HepG2 (cell line): ENCODE data around the gene LGALS9. TPM values are rescaled to one million over a fixed set of nuclear protein-coding genes. Genes with fewer than 3 reads are reported as not detected.

Source experiments
- FOXA1 ChIP-seq, 2 experiments: fragments of 450-650 bp in 1 of 2; sonication (generic) in 1 of 2; formaldehyde crosslinking in 1 of 2; IDR thresholded peaks; 2 replicates each; pipeline versions ENCODE4 v1.4.0 to v1.6.1; 2016 to 2020; ENCODE audit warnings: missing genetic modification reagents in 1 of 2
- RAD21 ChIP-seq: fragments of 450-650 bp; formaldehyde crosslinking; IDR thresholded peaks from 2 replicates; pipeline ENCODE4 v1.5.0; 2020; ENCODE audit warnings: mild to moderate bottlenecking
- TBL1XR1 ChIP-seq: fragments of 150-350 bp; IDR thresholded peaks from 2 replicates; pipeline ENCODE4 v1.6.1; 2014; ENCODE audit warnings: borderline replicate concordance, low read length; ENCODE audit not compliant: partially characterized antibody
- TEAD3 ChIP-seq: optimal IDR thresholded peaks from 2 replicates; pipeline ENCODE3; 2016; ENCODE audit warnings: borderline replicate concordance
- ZFP37 ChIP-seq: sonication (generic); formaldehyde crosslinking; IDR thresholded peaks from 2 replicates; pipeline ENCODE4 v1.4.0; 2020; ENCODE audit warnings: missing genetic modification reagents, borderline replicate concordance
- ZFP62 ChIP-seq: sonication (generic); formaldehyde crosslinking; IDR thresholded peaks from 2 replicates; pipeline ENCODE4 v1.4.0; 2020; ENCODE audit warnings: missing genetic modification reagents
- ZNF264 ChIP-seq: sonication (generic); formaldehyde crosslinking; IDR thresholded peaks from 2 replicates; pipeline ENCODE4 v1.4.0; 2020; ENCODE audit warnings: missing genetic modification reagents
- ZNF781 ChIP-seq: sonication (generic); formaldehyde crosslinking; IDR thresholded peaks from 2 replicates; pipeline ENCODE4 v1.5.1; 2020; ENCODE audit warnings: borderline replicate concordance, mild to moderate bottlenecking, missing genetic modification reagents; ENCODE audit errors: not compliant biosample characterization
- polyA plus RNA-seq, 8 experiments: library from polyadenylated mRNA; depleted of rRNA in 3 of 8; stranded (reverse) in 7 of 8; unstranded in 1 of 8; fragments of >200 nt; fragmentation: Illumina TruSeq in 4 of 8; extraction: Trizol in 4 of 8; gene quantifications; 2 replicates each; pipeline versions ENCODE4 v1.2.1 to v1.2.3, GENCODE V29; 2011 to 2016; ENCODE audit warnings: low read depth in 4 of 8, missing spikeins in 1 of 8, mixed read lengths in 1 of 8; ENCODE audit not compliant: insufficient read depth in 1 of 8
- total RNA-seq, 5 experiments: library from RNA; depleted of rRNA; stranded (reverse); fragments of >200 nt; fragmentation: Illumina TruSeq; extraction: Trizol; gene quantifications; 2 replicates each; pipeline ENCODE4 v1.2.3, GENCODE V29; 2016; ENCODE audit warnings: low read depth in 1 of 5
- TF ChIP-seq, protein P1 (sequence below): sonication (generic); formaldehyde crosslinking; IDR thresholded peaks from 2 replicates; pipeline ENCODE4 v1.5.1; 2020; ENCODE audit warnings: mild to moderate bottlenecking, missing genetic modification reagents, moderate library complexity
- TF ChIP-seq, protein P2 (sequence below): sonication (generic); formaldehyde crosslinking; IDR thresholded peaks from 2 replicates; pipeline ENCODE4 v1.9.0; 2022; ENCODE audit warnings: missing genetic modification reagents, mild to moderate bottlenecking, borderline replicate concordance
- TF ChIP-seq, protein P3 (sequence below): sonication (generic); formaldehyde crosslinking; IDR thresholded peaks from 2 replicates; pipeline ENCODE4 v1.5.0; 2020; ENCODE audit warnings: mild to moderate bottlenecking, missing genetic modification reagents, moderate library complexity
- TF ChIP-seq, protein P4 (sequence below): IDR thresholded peaks from 2 replicates; pipeline ENCODE4 v1.6.1; 2016; ENCODE audit warnings: missing compliant biosample characterization, missing genetic modification reagents, borderline replicate concordance

LGALS9 gene
- total and polyA plus RNA-seq, 2 of the 13 experiments (the other 11 are each of a cell fraction or from before 2014, with no cell fraction given), result 0.40 to 1.4 TPM

- TF ChIP-seq, protein P1, sequence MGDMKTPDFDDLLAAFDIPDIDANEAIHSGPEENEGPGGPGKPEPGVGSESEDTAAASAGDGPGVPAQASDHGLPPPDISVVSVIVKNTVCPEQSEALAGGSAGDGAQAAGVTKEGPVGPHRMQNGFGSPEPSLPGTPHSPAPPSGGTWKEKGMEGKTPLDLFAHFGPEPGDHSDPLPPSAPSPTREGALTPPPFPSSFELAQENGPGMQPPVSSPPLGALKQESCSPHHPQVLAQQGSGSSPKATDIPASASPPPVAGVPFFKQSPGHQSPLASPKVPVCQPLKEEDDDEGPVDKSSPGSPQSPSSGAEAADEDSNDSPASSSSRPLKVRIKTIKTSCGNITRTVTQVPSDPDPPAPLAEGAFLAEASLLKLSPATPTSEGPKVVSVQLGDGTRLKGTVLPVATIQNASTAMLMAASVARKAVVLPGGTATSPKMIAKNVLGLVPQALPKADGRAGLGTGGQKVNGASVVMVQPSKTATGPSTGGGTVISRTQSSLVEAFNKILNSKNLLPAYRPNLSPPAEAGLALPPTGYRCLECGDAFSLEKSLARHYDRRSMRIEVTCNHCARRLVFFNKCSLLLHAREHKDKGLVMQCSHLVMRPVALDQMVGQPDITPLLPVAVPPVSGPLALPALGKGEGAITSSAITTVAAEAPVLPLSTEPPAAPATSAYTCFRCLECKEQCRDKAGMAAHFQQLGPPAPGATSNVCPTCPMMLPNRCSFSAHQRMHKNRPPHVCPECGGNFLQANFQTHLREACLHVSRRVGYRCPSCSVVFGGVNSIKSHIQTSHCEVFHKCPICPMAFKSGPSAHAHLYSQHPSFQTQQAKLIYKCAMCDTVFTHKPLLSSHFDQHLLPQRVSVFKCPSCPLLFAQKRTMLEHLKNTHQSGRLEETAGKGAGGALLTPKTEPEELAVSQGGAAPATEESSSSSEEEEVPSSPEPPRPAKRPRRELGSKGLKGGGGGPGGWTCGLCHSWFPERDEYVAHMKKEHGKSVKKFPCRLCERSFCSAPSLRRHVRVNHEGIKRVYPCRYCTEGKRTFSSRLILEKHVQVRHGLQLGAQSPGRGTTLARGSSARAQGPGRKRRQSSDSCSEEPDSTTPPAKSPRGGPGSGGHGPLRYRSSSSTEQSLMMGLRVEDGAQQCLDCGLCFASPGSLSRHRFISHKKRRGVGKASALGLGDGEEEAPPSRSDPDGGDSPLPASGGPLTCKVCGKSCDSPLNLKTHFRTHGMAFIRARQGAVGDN, result peak; percentile 24; the same call in 1 of the 2 replicates
- TF ChIP-seq, protein P2, sequence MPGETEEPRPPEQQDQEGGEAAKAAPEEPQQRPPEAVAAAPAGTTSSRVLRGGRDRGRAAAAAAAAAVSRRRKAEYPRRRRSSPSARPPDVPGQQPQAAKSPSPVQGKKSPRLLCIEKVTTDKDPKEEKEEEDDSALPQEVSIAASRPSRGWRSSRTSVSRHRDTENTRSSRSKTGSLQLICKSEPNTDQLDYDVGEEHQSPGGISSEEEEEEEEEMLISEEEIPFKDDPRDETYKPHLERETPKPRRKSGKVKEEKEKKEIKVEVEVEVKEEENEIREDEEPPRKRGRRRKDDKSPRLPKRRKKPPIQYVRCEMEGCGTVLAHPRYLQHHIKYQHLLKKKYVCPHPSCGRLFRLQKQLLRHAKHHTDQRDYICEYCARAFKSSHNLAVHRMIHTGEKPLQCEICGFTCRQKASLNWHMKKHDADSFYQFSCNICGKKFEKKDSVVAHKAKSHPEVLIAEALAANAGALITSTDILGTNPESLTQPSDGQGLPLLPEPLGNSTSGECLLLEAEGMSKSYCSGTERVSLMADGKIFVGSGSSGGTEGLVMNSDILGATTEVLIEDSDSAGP (CRISPR knock-in tag), result peak; percentile 31; the same call in 1 of the 2 replicates
- no peak for TF ChIP-seq ZNF781 (CRISPR knock-in tag)
- no peak for TF ChIP-seq FOXA1 (IDR thresholded peaks at IDR 0.05)
- peak; percentile 70 for TF ChIP-seq FOXA1 (CRISPR knock-in tag; IDR thresholded peaks at IDR 0.05)
- TF ChIP-seq RAD21 (CRISPR knock-in tag), result peak; percentile 61
- peak; percentile 89 for TF ChIP-seq TBL1XR1
- TF ChIP-seq, protein P3, sequence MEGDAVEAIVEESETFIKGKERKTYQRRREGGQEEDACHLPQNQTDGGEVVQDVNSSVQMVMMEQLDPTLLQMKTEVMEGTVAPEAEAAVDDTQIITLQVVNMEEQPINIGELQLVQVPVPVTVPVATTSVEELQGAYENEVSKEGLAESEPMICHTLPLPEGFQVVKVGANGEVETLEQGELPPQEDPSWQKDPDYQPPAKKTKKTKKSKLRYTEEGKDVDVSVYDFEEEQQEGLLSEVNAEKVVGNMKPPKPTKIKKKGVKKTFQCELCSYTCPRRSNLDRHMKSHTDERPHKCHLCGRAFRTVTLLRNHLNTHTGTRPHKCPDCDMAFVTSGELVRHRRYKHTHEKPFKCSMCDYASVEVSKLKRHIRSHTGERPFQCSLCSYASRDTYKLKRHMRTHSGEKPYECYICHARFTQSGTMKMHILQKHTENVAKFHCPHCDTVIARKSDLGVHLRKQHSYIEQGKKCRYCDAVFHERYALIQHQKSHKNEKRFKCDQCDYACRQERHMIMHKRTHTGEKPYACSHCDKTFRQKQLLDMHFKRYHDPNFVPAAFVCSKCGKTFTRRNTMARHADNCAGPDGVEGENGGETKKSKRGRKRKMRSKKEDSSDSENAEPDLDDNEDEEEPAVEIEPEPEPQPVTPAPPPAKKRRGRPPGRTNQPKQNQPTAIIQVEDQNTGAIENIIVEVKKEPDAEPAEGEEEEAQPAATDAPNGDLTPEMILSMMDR (CRISPR knock-in tag), result peak; percentile 78
- TF ChIP-seq TEAD3 (CRISPR knock-in tag), result peak; percentile 26
- TF ChIP-seq ZFP37 (CRISPR knock-in tag), result no peak
- no peak for TF ChIP-seq ZNF264 (CRISPR knock-in tag)
- no peak for TF ChIP-seq ZFP62 (CRISPR knock-in tag)
- TF ChIP-seq, protein P4, sequence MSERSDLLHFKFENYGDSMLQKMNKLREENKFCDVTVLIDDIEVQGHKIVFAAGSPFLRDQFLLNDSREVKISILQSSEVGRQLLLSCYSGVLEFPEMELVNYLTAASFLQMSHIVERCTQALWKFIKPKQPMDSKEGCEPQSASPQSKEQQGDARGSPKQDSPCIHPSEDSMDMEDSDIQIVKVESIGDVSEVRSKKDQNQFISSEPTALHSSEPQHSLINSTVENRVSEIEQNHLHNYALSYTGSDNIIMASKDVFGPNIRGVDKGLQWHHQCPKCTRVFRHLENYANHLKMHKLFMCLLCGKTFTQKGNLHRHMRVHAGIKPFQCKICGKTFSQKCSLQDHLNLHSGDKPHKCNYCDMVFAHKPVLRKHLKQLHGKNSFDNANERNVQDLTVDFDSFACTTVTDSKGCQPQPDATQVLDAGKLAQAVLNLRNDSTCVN (CRISPR knock-in tag), result peak; percentile 39; the same call in 1 of the 2 replicates
Observed at GRCh38 chr17:27609611-27610303, 21.2 kb upstream of the LGALS9 start (continued).
